Endothelial cell of umbilical vein (primary cell): ENCODE measurements around the gene SLC28A2. TPM values are rescaled to one million over a fixed set of nuclear protein-coding genes. Genes with fewer than 3 reads are reported as not detected.
"Not testable (repeated sequence)": the region's sequence is repeated elsewhere in the genome, so short reads cannot be mapped to it uniquely, and the experiment has no call there.

ENCODE experiments used
- BruUV-seq: library from RNA; stranded (reverse); fragments of 400-500 nt; replicated peaks from 2 replicates; lab custom pipeline; 2021; lab: Mats Ljungman, UMichigan
- CTCF ChIA-PET: fragments of 300-600, 350-600 bp; sonication (Branson Sonifier 250); formaldehyde crosslinking; loops from one replicate; lab custom pipeline; 2021; ENCODE audit warnings: antibody characterized with exemption, inconsistent platforms; lab: Charles Lee
- POLR2A ChIA-PET: fragments of 300-600, 350-600 bp; sonication (Branson Sonifier 250); formaldehyde crosslinking; loops from one replicate; lab custom pipeline; 2021; ENCODE audit warnings: antibody characterized with exemption, inconsistent platforms; lab: Charles Lee
- DNase-seq: peaks from one replicate; pipeline ENCODE4 v3.0.0-alpha.2; 2011; ENCODE audit warnings: low read depth, low spot score
- FAIRE-seq: peaks from 2 replicates; lab custom pipeline; 2011; peaks lifted over from hg19 to GRCh38; lab: Jason Lieb, UNC
- H2AFZ ChIP-seq: 2 replicates; pipeline ENCODE4 v1.6.0; 2012; ENCODE audit warnings: low read depth, low read length, control low read depth, inconsistent platforms
- H3K27ac ChIP-seq: 2 replicates; pipeline ENCODE4 v1.5.1; 2011; ENCODE audit warnings: low read depth, mild to moderate bottlenecking, control low read depth, low read length, moderate library complexity; ENCODE audit not compliant: insufficient read depth
- H3K27me3 ChIP-seq, 2 experiments: 2 replicates each; pipeline versions ENCODE4 v1.6.0 to v1.6.1; 2011; ENCODE audit warnings: low read length in 2 of 2, mixed read lengths in 1 of 2; ENCODE audit not compliant: control insufficient read depth in 2 of 2, insufficient read depth in 2 of 2
- H3K36me3 ChIP-seq, 2 experiments: 2 replicates in 1 of 2; 3 replicates in 1 of 2; pipeline ENCODE4 v1.5.1; 2011; ENCODE audit warnings: low read length in 2 of 2, mild to moderate bottlenecking in 1 of 2, moderate library complexity in 1 of 2; ENCODE audit not compliant: control insufficient read depth in 2 of 2, insufficient read depth in 2 of 2; ENCODE audit errors: extremely low read depth in 1 of 2
- H3K4me1 ChIP-seq: 3 replicates; pipeline ENCODE4 v1.5.1; 2011; ENCODE audit warnings: mild to moderate bottlenecking, low read length; ENCODE audit not compliant: control insufficient read depth, insufficient read depth; ENCODE audit errors: extremely low read depth
- H3K4me2 ChIP-seq: 2 replicates; pipeline ENCODE4 v1.6.1; 2011; ENCODE audit warnings: low read length, control low read depth, mixed read lengths; ENCODE audit not compliant: insufficient read depth
- H3K4me3 ChIP-seq, 3 experiments: fragments of 200-600 bp in 1 of 3; sonication (generic), shearing (Covaris generic) in 1 of 3; replicated peaks in 1 of 3; 2 replicates each; pipeline ENCODE4 v1.5.1; 2011 to 2016; ENCODE audit warnings: control low read depth in 3 of 3, low read length in 3 of 3, mild to moderate bottlenecking in 2 of 3, inconsistent platforms in 1 of 3, low read depth in 1 of 3, moderate library complexity in 1 of 3; ENCODE audit not compliant: insufficient read depth in 1 of 3
- H3K79me2 ChIP-seq: 2 replicates; pipeline ENCODE4 v1.6.0; 2012; ENCODE audit warnings: low read length, inconsistent platforms; ENCODE audit not compliant: control insufficient read depth, insufficient read depth
- H3K9ac ChIP-seq: replicated peaks from 2 replicates; pipeline ENCODE3; 2011; ENCODE audit warnings: low read length, control low read depth; ENCODE audit not compliant: insufficient read depth; ENCODE audit errors: extremely low read depth
- H3K9me1 ChIP-seq: replicated peaks from 3 replicates; pipeline ENCODE4 v1.6.0; 2011; ENCODE audit warnings: mild to moderate bottlenecking, low read length; ENCODE audit not compliant: control insufficient read depth, insufficient read depth; ENCODE audit errors: extremely low read depth
- H3K9me3 ChIP-seq: replicated peaks from 2 replicates; pipeline ENCODE4 v1.5.1; 2012; ENCODE audit warnings: low read length, inconsistent platforms; ENCODE audit not compliant: control insufficient read depth, insufficient read depth
- H4K20me1 ChIP-seq: replicated peaks from 2 replicates; pipeline ENCODE3; 2011; ENCODE audit warnings: mild to moderate bottlenecking, low read length; ENCODE audit not compliant: control insufficient read depth, insufficient read depth; ENCODE audit errors: extremely low read depth
- CTCF ChIP-seq, 2 donors: IDR thresholded peaks; 1 replicate in 1 of 2; 2 replicates in 1 of 2; pipeline ENCODE4 v1.5.1; 2011; ENCODE audit warnings: low read length in 2 of 2, mild to moderate bottlenecking in 2 of 2, moderate library complexity in 2 of 2, control low read depth in 1 of 2, inconsistent platforms in 1 of 2, low read depth in 1 of 2; ENCODE audit not compliant: insufficient read depth in 1 of 2; ENCODE audit errors: extremely low read depth in 1 of 2
- EZH2 ChIP-seq: IDR thresholded peaks from 2 replicates; pipeline ENCODE4 v1.6.1; 2012; ENCODE audit warnings: borderline replicate concordance, low read depth, mild to moderate bottlenecking, moderate library complexity, low read length, inconsistent platforms; ENCODE audit not compliant: severe bottlenecking
- FOS ChIP-seq: IDR thresholded peaks from 2 replicates; pipeline ENCODE4 v1.6.1; 2011; ENCODE audit warnings: mild to moderate bottlenecking, low read length, moderate library complexity, borderline replicate concordance; ENCODE audit not compliant: insufficient read depth
- GATA2 ChIP-seq: IDR thresholded peaks from 2 replicates; pipeline ENCODE4 v1.7.0; 2011; ENCODE audit warnings: low read depth, mild to moderate bottlenecking, moderate library complexity, mixed read lengths, low read length; ENCODE audit not compliant: insufficient read length, insufficient read depth
- JUN ChIP-seq: IDR thresholded peaks from 2 replicates; pipeline ENCODE4 v1.6.1; 2011; ENCODE audit warnings: borderline replicate concordance, low read depth; ENCODE audit not compliant: insufficient read length, insufficient read depth
- MYC ChIP-seq: IDR thresholded peaks from one replicate; pipeline ENCODE4 v1.6.1; 2011; ENCODE audit warnings: mild to moderate bottlenecking, low read depth, low read length
- POLR2A ChIP-seq: IDR thresholded peaks from 2 replicates; pipeline ENCODE4 v1.6.1; 2012; ENCODE audit warnings: low read depth, mild to moderate bottlenecking, control low read depth, low read length
- POLR2AphosphoS5 ChIP-seq: IDR thresholded peaks from 2 replicates; pipeline ENCODE4 v1.6.1; 2012; ENCODE audit warnings: low read depth, mild to moderate bottlenecking, control low read depth, low read length, moderate library complexity; ENCODE audit not compliant: insufficient read depth
- dilution Hi-C: fragments of 300-500 bp; cut with MboI; formaldehyde crosslinking; loops from one replicate; pipeline ENCODE4 v1.15.0; 2019; ENCODE audit warnings: low sequenced_read_pairs; ENCODE audit not compliant: extremely low pct_ligation_motif_present
- intact Hi-C: fragments of 100-400 bp; cut with micrococcal nuclease; formaldehyde crosslinking; loops from one replicate; pipeline ENCODE4 v1.10.0; 2022
- polyA plus RNA-seq, 4 experiments: library from polyadenylated mRNA; depleted of rRNA in 3 of 4; stranded (reverse) in 3 of 4; unstranded in 1 of 4; fragments of >200 nt; gene quantifications; 2 replicates each; pipeline versions ENCODE4 v1.2.1 to v1.2.3, GENCODE V29; 2011 to 2012; ENCODE audit warnings: missing spikeins in 1 of 4
- total RNA-seq: library from RNA; stranded (reverse); gene quantifications from 2 replicates; pipeline ENCODE4 v1.2.3, GENCODE V29; 2021
- TF ChIP-seq, protein P1 (sequence below): IDR thresholded peaks from 2 replicates; pipeline ENCODE4 v1.6.1; 2011; ENCODE audit not compliant: insufficient read depth, insufficient read length

The SLC28A2 gene
- total and polyA plus RNA-seq, 2 donors (not counting 3 experiments of a cell fraction or from before 2014, with no cell fraction given): not detected

GRCh38 chr15:45291822-45292582, 40.0 kb downstream of the SLC28A2 start:
- H3K4me1 ChIP-seq: no peaks in the 10 kb centered on the region
- ChIA-PET CTCF (no interaction called here), POLR2A (no interaction called here)

GRCh38 chr15:45293326-45293725, 41.3 kb downstream of the SLC28A2 start:
- H3K4me3 ChIP-seq: not testable (repeated sequence)

More at GRCh38 chr15:45291822-45292582, 40.0 kb downstream of the SLC28A2 start:
- dilution Hi-C loops: no loop called here
- H3K4me3 ChIP-seq: no peak overlapping the region
- no peaks in the 10 kb centered on the region for H4K20me1 ChIP-seq
- no peaks in the 10 kb centered on the region for H3K9me3 ChIP-seq
- no peaks in the 10 kb centered on the region for H3K36me3 ChIP-seq
- no peak for DNase-seq
- no peak for FAIRE-seq
- H3K79me2 ChIP-seq: no peaks in the 10 kb centered on the region
- intact Hi-C loops: no loop called here
- H3K9ac ChIP-seq: no peak overlapping the region
- no peak overlapping the region for H2AFZ ChIP-seq
- peaks cover 2 to 3% of the 10 kb centered on the region in 2 experiments for H3K27me3 ChIP-seq
- H3K27ac ChIP-seq: no peak overlapping the region
- H3K9me1 ChIP-seq: no peaks in the 10 kb centered on the region
- H3K4me2 ChIP-seq: no peak overlapping the region
- no peak for TF ChIP-seq EZH2
- no peak for TF ChIP-seq CTCF (IDR thresholded peaks at IDR 0.05; ENCODE audit: extremely low read depth in 1 of 2, insufficient read depth in 1 of 2, low read depth in 1 of 2, low read length in 2 of 2)
- no peak for TF ChIP-seq MYC
- TF ChIP-seq JUN: no peak
- TF ChIP-seq FOS: no peak
- TF ChIP-seq, protein P1, sequence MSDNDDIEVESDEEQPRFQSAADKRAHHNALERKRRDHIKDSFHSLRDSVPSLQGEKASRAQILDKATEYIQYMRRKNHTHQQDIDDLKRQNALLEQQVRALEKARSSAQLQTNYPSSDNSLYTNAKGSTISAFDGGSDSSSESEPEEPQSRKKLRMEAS: no peak
- no peak for TF ChIP-seq GATA2
- no peak for TF ChIP-seq POLR2AphosphoS5
- TF ChIP-seq POLR2A: no peak
- BruUV-seq: no TSS peak

More at GRCh38 chr15:45293326-45293725, 41.3 kb downstream of the SLC28A2 start:
- H4K20me1 ChIP-seq, H3K27ac ChIP-seq, H3K4me2 ChIP-seq, H2AFZ ChIP-seq, intact Hi-C loops, H3K79me2 ChIP-seq, H3K9ac ChIP-seq, H3K9me1 ChIP-seq, H3K9me3 ChIP-seq, H3K27me3 ChIP-seq, POLR2A ChIA-PET, H3K36me3 ChIP-seq, dilution Hi-C loops, FAIRE-seq, H3K4me1 ChIP-seq, DNase-seq, CTCF ChIA-PET, BruUV-seq: not testable (repeated sequence)
